Neutrophil (primary cell): ENCODE results near the gene CRB1.

Experiments used
- H3K27ac ChIP-seq: fragments of 200-600 bp; sonication (generic); 2 replicates; pipeline ENCODE4 v1.5.1; 2016; ENCODE audit warnings: mild to moderate bottlenecking, moderate library complexity
- H3K27me3 ChIP-seq: fragments of 200-600 bp; sonication (generic); 2 replicates; pipeline ENCODE4 v1.6.0; 2016; ENCODE audit warnings: mild to moderate bottlenecking
- H3K36me3 ChIP-seq: fragments of 200-600 bp; sonication (generic); 2 replicates; pipeline ENCODE4 v1.5.1; 2017
- H3K4me1 ChIP-seq, 2 experiments: fragments of 200-600 bp in 1 of 2; sonication (generic) in 1 of 2; 1 replicate in 1 of 2; 2 replicates in 1 of 2; pipeline versions ENCODE4 v1.5.1 to v1.6.1; 2013 to 2016; ENCODE audit warnings: low read depth in 1 of 2, low read length in 1 of 2, mild to moderate bottlenecking in 1 of 2, moderate library complexity in 1 of 2; ENCODE audit not compliant: control insufficient read depth in 1 of 2, insufficient read depth in 1 of 2
- H3K4me3 ChIP-seq, 2 experiments: fragments of 200-600 bp in 1 of 2; sonication (generic) in 1 of 2; 1 replicate in 1 of 2; 2 replicates in 1 of 2; pipeline ENCODE4 v1.5.1; 2013 to 2016; ENCODE audit warnings: low read depth in 1 of 2, low read length in 1 of 2, mild to moderate bottlenecking in 1 of 2, moderate library complexity in 1 of 2
- H3K9me3 ChIP-seq: fragments of 200-600 bp; sonication (generic); 2 replicates; pipeline ENCODE4 v1.5.1; 2016
- CTCF ChIP-seq: fragments of 200-600 bp; sonication (generic); IDR thresholded peaks from 2 replicates; pipeline ENCODE4 v1.5.1; 2016; ENCODE audit warnings: antibody characterized with exemption

The CRB1 gene

GRCh38 chr1:197462539-197462938, 194.5 kb downstream of the CRB1 start:
- H3K4me3 ChIP-seq = no peak overlapping the region
- no peaks in the 10 kb centered on the region for H3K36me3 ChIP-seq
- H3K9me3 ChIP-seq = no peaks in the 10 kb centered on the region
- H3K27me3 ChIP-seq = no peaks in the 10 kb centered on the region
- peaks cover 0 to 5% of the 10 kb centered on the region in 2 experiments for H3K4me1 ChIP-seq
- no peak for TF ChIP-seq CTCF
- no peak overlapping the region for H3K27ac ChIP-seq

DNA sequence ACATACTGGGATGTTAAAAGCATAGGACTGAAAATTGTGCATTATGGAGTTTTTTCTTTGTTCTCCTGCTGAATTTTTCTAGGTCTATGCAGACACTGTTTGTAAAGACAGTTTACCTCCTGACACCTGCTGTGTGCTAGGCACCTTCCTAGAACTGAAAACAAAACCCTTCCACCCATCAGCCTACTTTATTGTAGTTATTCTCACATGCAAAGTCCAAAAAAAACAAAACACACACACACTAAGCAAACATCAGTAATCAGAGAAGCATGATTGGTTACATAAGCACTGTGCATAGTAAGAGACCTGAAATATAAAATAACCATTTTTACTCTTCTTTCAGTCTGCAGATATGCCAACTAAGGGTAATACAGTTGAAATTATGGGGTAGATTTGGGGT, 195.1 kb downstream of the CRB1 start:
- Histone ChIP-seq H3K4me1 (peaks cover 0 to 5% of the 10 kb centered on the region in 2 experiments), H3K9me3 (no peaks in the 10 kb centered on the region), H3K36me3 (no peaks in the 10 kb centered on the region), H3K4me3 (no peak overlapping the region), H3K27ac (no peak overlapping the region), H3K27me3 (no peaks in the 10 kb centered on the region)
- no peak for TF ChIP-seq CTCF

DNA sequence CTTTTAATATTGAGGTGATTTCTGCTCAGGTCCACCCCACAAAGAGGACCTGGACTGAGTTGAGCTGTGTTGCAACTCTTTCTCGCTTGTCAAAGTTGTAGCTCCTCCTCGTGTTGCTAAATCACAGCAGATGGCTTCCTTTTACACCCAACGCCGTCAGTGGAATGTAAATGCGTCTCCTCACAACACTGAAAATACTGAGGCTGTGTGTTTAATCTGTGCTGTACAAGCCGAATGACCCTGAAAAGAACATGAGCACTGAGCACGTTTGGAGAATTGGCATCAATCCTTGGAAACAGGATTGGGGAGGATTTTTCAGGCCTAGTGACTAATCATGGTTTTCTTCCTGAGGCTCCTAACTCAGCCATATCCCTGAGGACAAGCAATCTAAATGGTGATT, 196.0 kb downstream of the CRB1 start:
- no peak for TF ChIP-seq CTCF
- H3K4me1 ChIP-seq = peaks cover 0 to 5% of the 10 kb centered on the region in 2 experiments
- no peaks in the 10 kb centered on the region for H3K27me3 ChIP-seq
- H3K36me3 ChIP-seq = no peaks in the 10 kb centered on the region
- no peak overlapping the region for H3K4me3 ChIP-seq
- H3K9me3 ChIP-seq = no peaks in the 10 kb centered on the region
- H3K27ac ChIP-seq = no peak overlapping the region

DNA sequence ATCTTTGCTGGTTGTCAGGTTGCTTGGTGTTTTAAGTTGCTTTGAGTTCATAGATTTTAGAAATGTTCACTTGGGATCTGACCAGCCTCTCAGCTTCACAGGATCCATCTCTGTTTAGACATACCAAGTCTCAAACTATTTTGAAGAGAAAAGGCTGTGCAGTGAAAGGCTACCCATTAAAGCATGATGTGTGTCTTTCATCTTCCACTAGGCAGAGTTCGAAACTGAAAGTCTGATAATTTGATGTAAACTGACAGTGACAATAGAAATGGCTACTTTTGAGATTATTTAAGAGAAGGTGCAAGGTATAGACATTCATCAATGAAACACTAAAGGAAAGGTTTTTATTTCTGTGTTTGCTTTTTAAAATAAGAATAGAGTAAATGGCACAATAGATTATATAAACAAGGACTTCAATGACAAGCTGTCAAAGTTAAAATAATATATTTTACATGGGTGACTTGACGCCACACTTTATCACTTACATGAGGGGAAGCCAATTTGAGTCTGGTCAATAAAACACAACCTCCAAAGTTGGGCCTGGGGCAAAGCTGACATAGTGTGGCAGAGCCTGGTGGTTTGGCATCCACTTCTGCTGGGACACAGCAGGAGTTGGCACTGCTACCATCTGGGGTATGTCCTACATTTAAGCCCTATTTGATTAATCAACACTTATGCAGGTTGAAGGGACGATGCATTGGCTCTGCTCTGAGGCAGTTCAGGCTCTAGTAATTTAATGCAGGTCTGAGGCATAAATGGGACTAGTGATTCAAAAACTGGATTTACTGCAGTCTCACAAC, 197.7 kb downstream of the CRB1 start:
- H3K4me1 ChIP-seq = peaks cover 5 to 16% of the 10 kb centered on the region in 2 experiments
- no peaks in the 10 kb centered on the region for H3K36me3 ChIP-seq
- no peaks in the 10 kb centered on the region for H3K9me3 ChIP-seq
- no peak overlapping the region for H3K4me3 ChIP-seq
- H3K27me3 ChIP-seq = no peaks in the 10 kb centered on the region
- H3K27ac ChIP-seq = no peak overlapping the region
- no peak for TF ChIP-seq CTCF

- Histone ChIP-seq H3K4me3 (no peak overlapping the region), H3K4me1 (peaks cover 5 to 16% of the 10 kb centered on the region in 2 experiments), H3K27ac (no peak overlapping the region), H3K9me3 (no peaks in the 10 kb centered on the region), H3K36me3 (no peaks in the 10 kb centered on the region), H3K27me3 (no peaks in the 10 kb centered on the region)
- TF ChIP-seq CTCF = no peak
These were observed 198.8 kb downstream of the CRB1 start for GRCh38 chr1:197466813-197467212.
